ENCODE data around the gene CLASP1. TPM values are rescaled to one million over a fixed set of nuclear protein-coding genes. Genes with fewer than 3 reads are reported as not detected.

CLASP1 gene
- total RNA-seq, 1 experiment from 2014 or later, result 49.2 TPM

DNA sequence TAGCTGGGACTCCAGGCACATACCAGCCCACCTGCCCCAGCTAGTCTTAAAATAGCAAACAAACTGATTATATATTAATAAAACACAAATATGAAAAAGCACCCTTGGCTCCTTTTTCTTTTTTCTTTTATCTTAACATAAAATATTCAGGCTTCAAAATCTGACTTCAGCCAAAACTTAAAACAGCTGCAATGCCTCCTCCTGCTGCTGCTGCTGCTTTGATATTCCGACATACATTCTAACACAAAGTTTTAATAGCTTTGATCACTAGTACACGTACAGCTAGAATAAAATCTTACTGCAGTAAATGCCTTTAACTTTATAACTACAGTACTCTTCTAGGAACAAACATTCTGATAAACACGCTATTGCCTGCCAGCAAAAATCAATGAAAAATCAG, 190.0 kb downstream of the CLASP1 start:
- in situ Hi-C loops (cut with HindIII; ENCODE audit: low pct_unique_long_range_greater_than_20kb, low sequenced_read_pairs), result no loop called here
- no peak for ATAC-seq
- no peak for DNase-seq (ENCODE audit: low read depth, low spot score)
- Histone ChIP-seq H3K4me1 (ENCODE audit: control insufficient read depth, insufficient read depth, low read length) (no peaks in the 10 kb centered on the region), H3K4me3 (ENCODE audit: low read depth in 2 of 2, low read length in 2 of 2) (no peak overlapping the region), H3K27me3 (ENCODE audit: control insufficient read depth, insufficient read depth, low read length) (no peaks in the 10 kb centered on the region), H3K9me3 (ENCODE audit: control insufficient read depth, insufficient read depth, low read depth, low read length) (no peaks in the 10 kb centered on the region), H3K36me3 (ENCODE audit: control insufficient read depth, insufficient read depth, low read length) (peaks cover 24% of the 10 kb centered on the region), H3K27ac (ENCODE audit: low read length) (no peak overlapping the region)
- ChIA-PET CTCF (no interaction called here), POLR2A (interaction anchor here (0.6 kb wide), 1 partner anchor 74 kb away, joined by 3 read pairs; no protein-coding TSS in a partner anchor)
- TF ChIP-seq, protein P1, sequence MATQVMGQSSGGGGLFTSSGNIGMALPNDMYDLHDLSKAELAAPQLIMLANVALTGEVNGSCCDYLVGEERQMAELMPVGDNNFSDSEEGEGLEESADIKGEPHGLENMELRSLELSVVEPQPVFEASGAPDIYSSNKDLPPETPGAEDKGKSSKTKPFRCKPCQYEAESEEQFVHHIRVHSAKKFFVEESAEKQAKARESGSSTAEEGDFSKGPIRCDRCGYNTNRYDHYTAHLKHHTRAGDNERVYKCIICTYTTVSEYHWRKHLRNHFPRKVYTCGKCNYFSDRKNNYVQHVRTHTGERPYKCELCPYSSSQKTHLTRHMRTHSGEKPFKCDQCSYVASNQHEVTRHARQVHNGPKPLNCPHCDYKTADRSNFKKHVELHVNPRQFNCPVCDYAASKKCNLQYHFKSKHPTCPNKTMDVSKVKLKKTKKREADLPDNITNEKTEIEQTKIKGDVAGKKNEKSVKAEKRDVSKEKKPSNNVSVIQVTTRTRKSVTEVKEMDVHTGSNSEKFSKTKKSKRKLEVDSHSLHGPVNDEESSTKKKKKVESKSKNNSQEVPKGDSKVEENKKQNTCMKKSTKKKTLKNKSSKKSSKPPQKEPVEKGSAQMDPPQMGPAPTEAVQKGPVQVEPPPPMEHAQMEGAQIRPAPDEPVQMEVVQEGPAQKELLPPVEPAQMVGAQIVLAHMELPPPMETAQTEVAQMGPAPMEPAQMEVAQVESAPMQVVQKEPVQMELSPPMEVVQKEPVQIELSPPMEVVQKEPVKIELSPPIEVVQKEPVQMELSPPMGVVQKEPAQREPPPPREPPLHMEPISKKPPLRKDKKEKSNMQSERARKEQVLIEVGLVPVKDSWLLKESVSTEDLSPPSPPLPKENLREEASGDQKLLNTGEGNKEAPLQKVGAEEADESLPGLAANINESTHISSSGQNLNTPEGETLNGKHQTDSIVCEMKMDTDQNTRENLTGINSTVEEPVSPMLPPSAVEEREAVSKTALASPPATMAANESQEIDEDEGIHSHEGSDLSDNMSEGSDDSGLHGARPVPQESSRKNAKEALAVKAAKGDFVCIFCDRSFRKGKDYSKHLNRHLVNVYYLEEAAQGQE (IDR thresholded peaks at IDR 0.05; ENCODE audit: insufficient read depth in 1 of 2, low read depth in 2 of 2, low read length in 1 of 2), result no peak
- TF ChIP-seq CTCF (IDR thresholded peaks at IDR 0.05) (no peak), TCF7L2 (IDR thresholded peaks at IDR 0.05; ENCODE audit: low read depth, low read length) (no peak), POLR2AphosphoS5 (IDR thresholded peaks at IDR 0.05; ENCODE audit: low read depth, low read length) (no peak), SIN3A (IDR thresholded peaks at IDR 0.05; ENCODE audit: borderline replicate concordance, insufficient read depth, low read depth, low read length) (no peak)
- intact Hi-C loops (cut with micrococcal nuclease; ENCODE audit: unreplicated experiment), result no loop called here
- BruUV-seq (replicated peaks), result TSS peak; percentile 27

DNA sequence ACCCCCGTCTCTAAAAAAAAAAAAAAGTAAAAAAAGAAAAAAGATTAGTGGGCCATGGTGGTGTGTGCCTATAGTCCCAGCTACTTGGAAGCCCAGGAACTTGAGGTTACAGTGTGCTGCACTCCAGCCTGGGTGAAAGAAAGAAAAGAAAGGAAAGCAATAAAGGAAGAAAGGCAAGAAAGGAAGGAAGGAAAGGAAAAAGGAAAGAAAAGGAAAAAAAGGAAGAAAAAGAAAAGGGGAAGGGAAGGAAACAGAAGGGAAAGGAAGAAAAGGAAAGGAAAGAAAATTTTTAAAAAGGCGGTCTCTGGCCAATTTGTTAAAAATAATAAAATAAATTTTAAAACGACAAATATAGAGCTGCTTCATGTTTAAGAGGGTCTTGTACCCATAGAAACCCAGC, 192.9 kb downstream of the CLASP1 start:
- Histone ChIP-seq H3K36me3 (ENCODE audit: control insufficient read depth, insufficient read depth, low read length) (peaks cover 11% of the 10 kb centered on the region), H3K27me3 (ENCODE audit: control insufficient read depth, insufficient read depth, low read length) (no peaks in the 10 kb centered on the region), H3K4me3 (ENCODE audit: low read depth in 2 of 2, low read length in 2 of 2) (no peak overlapping the region), H3K27ac (ENCODE audit: low read length) (no peak overlapping the region), H3K9me3 (ENCODE audit: control insufficient read depth, insufficient read depth, low read depth, low read length) (no peaks in the 10 kb centered on the region), H3K4me1 (ENCODE audit: control insufficient read depth, insufficient read depth, low read length) (no peaks in the 10 kb centered on the region)
- DNase-seq (ENCODE audit: low read depth, low spot score) (no peak), ATAC-seq (no peak)
- BruUV-seq (replicated peaks), result no TSS peak
- intact Hi-C loops (cut with micrococcal nuclease; ENCODE audit: unreplicated experiment), result no loop called here
- CTCF ChIA-PET, result no interaction called here
- TF ChIP-seq, protein P1 (IDR thresholded peaks at IDR 0.05; ENCODE audit: insufficient read depth in 1 of 2, low read depth in 2 of 2, low read length in 1 of 2), result no peak
- no peak for TF ChIP-seq TCF7L2 (IDR thresholded peaks at IDR 0.05; ENCODE audit: low read depth, low read length)
- no peak for TF ChIP-seq POLR2AphosphoS5 (IDR thresholded peaks at IDR 0.05; ENCODE audit: low read depth, low read length)
- no peak for TF ChIP-seq SIN3A (IDR thresholded peaks at IDR 0.05; ENCODE audit: borderline replicate concordance, insufficient read depth, low read depth, low read length)
- POLR2A ChIA-PET, result no interaction called here
- in situ Hi-C loops (cut with HindIII; ENCODE audit: low pct_unique_long_range_greater_than_20kb, low sequenced_read_pairs), result no loop called here
